NCI-H187 (cell line): ENCODE results near the gene KLHL6.

Experiments used
- DNase-seq, 2 experiments: peaks; one replicate each; lab custom pipeline; 2025; lab: John Stamatoyannopoulos, UW

Gene KLHL6

GRCh38 chr3:183503746-183504145 is 51.8 kb downstream of the KLHL6 start:
- no peak for DNase-seq

GRCh38 chr3:183502237-183503181 is 53.0 kb downstream of the KLHL6 start:
- DNase-seq: no peak

DNA sequence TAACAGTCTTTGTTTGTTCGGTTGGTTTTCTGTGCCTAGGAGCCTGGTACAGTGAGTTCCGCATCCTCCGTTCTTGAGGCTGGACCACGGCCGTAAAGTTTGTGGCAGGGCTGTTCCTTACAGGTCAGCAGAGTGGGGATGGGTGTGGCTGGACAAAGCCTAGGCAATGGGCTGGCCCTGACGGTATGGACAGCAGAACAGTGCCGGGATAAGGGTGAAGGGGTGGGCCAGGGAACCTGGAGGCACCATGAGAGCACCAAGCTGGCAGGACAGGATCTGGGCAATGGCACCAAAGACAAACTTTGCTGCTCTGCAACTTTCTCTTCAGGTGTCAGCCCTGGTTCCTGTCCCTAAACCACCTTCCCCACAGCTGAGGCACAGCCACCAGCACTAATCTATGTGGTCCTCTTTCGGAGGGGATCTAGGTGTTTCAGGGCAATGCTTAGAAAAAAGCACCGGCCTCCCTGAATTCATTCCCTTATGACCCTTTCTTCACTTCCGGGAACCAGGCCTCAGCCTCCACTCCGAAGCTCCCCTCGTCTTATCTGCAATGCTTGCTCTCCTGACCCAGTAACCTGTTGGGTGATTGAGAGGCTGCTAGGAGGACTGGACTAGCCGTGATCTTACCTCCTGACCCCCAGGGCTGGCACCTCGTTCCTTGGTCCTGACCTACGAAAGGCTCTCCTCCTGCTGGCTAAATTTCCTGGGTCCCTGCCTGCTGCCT is 54.4 kb downstream of the KLHL6 start:
- no peak for DNase-seq

- no peak for DNase-seq
Observed at GRCh38 chr3:183500319-183500718, 55.2 kb downstream of the KLHL6 start.

DNA sequence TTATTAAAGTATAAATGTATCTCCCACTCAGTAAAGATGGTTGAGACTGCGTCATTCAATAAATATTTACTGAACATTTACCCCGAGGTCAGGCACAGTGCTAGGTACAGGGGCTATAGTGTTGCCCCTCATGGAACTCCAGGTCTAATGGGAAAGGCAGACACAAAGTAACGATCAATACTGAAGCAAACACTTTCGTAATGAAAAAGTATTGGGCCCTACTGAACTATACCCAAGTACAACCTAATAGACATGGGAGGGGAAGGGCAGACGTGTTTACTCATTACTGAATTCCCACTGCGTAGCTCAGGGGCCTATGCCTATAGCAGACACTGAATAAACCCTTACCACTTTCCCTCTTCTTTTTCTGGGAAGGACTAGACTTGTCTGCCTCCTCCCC is 56.9 kb downstream of the KLHL6 start:
- no peak for DNase-seq

GRCh38 chr3:183497313-183497712 is 58.2 kb downstream of the KLHL6 start:
- DNase-seq: no peak

DNA sequence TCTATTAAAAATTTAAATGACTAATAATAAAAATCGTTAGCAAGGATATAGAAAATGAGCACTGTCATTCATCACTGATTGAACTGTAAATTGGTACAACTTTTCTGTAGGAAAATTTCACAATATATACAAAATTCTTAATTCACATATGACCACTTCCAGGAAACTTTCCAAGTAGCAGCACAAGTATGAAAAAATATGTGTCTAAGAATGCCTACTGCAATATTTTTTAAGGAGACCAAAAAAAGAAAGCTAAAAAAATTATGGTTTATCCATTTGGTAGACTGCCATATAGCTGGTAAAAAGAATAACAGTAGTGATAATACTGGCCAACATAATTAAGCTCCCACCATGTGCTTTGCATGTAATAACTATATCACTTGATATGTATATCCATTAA is 59.2 kb downstream of the KLHL6 start:
- no peak for DNase-seq

- no peak for DNase-seq
Observed at GRCh38 chr3:183494341-183494740, 61.2 kb downstream of the KLHL6 start.

DNA sequence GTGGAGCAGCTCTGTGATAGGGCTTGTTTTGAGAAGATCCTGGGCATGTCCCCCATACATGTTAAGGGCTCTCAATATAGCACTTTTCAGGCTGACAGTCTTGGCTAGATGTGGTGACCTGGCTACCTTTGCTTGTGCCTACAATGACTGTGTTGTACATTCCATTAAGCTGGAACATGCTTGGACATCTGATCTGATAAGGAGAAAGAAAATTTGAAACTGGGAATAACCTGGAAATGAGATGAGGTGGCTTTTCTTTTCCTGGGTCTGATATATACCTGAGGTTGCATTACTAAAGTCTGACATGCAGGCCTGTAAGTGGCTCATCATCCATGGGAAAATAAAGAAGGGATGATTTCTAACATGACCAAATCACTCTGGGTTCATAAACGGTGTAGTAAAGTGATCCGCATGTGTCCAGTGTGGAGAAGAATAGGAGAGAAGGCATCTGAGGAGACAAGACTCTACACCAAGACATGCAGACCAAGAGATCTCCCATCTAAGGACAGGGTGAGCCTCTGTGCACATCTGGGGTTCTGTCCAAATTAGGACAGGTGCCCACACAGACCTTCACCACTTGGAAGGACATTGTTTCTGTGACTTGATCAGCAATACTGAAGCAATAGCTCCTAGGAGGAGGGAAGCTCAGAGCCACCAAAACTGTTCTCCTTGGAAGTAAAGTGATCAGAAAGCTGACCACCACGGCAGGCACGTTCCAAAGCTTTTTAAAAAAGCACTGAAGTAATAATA is 62.0 kb downstream of the KLHL6 start:
- DNase-seq: no peak

DNA sequence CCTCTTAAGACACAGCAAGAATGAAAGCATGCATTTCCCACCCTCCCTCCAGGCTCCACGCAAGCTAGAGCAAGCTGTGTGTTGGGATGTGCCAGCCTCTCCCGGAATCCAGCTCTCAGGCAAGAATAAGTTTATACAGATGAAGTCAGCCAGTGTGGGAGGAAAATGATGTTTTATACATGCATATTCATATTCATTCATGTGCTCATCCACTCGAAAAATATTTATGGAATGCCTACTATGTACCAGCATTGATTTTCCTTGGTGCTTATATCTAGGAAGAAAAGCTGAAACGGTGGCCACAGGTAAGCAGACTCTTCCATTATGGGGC is 62.7 kb downstream of the KLHL6 start:
- DNase-seq: no peak

- DNase-seq: no peak
Observed at GRCh38 chr3:183491923-183492848, 63.3 kb downstream of the KLHL6 start.

- DNase-seq: no peak
Observed at GRCh38 chr3:183491109-183491922, 64.2 kb downstream of the KLHL6 start.

- DNase-seq: peak; percentile 84 to 91
Observed at GRCh38 chr3:183490653-183491052, 64.9 kb downstream of the KLHL6 start.

- no peak for DNase-seq
Observed at GRCh38 chr3:183490211-183490601, 65.3 kb downstream of the KLHL6 start.

DNA sequence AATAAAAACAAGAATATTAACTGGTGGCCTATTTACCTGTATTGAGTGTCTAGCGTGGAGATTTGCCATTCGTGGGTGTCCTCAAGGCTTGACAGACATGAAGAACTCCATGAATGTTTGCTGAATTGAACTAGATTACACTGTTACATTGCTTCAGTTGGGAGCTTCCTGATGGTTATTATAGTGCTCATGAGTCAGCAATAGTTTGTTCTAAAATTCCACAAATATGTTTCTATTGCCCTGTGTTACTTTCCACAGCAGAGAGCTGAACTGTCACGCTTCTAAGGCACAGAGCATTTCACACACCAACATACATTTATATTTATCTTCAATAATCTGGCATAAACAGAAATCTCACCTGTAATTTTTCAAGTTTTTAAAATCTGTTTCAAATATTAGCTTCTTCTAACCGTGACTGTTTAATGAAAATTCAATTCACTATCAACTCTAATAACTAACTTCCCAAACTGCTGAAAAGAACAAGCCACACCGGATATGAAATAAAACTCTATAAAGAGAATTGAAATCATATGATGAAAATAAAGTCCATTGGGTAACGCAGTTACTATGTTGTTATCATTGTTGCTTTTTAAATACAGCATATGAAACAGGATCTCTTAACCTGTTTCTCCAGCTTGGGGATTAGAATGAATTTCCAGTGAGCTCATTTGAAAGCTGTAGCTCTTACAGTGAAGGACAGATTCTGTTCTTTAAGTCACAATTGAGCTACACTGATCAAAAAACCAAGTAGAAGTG is 65.9 kb downstream of the KLHL6 start:
- no peak for DNase-seq

GRCh38 chr3:183488343-183488742 is 67.2 kb downstream of the KLHL6 start:
- no peak for DNase-seq

DNA sequence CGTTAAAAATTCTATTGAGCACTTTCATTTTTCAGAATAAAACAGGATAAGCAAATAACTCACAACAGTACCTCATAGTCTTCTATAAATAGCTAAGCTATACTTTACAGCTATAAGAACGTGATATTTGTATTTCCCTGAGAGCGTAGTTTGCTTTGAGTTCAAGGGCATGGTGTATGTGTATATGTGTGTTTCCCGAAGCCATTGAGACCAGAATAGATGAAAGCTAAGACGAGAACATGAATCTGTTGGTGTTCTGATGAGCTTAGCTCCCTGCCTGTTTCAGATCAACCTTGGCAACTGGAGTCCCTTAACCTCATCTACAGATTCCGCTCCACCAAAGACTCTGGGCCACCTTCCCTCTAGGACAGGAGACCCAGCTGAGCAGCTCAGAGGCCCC is 67.6 kb downstream of the KLHL6 start:
- DNase-seq: no peak

- no peak for DNase-seq
Observed at GRCh38 chr3:183487016-183487415, 68.5 kb downstream of the KLHL6 start.

- DNase-seq: no peak
Observed at GRCh38 chr3:183486472-183486871, 69.0 kb downstream of the KLHL6 start.

GRCh38 chr3:183485585-183485984 is 69.9 kb downstream of the KLHL6 start:
- no peak for DNase-seq
